Muscle of arm (tissue), 12 donors: ENCODE data around the gene ZNF710. TPM values are rescaled to one million over a fixed set of nuclear protein-coding genes. Genes with fewer than 3 reads are reported as not detected.
"Not testable (repeated sequence)": the region's sequence is repeated elsewhere in the genome, so short reads cannot be mapped to it uniquely, and the experiment has no call there.

ENCODE experiments used
- DNase-seq: peaks from one replicate; pipeline ENCODE4 v3.0.0-alpha.2; 2013
- polyA plus RNA-seq, 12 donors: library from polyadenylated mRNA; unstranded; fragments of 120-200 nt; gene quantifications; one replicate each; pipeline ENCODE4 v1.2.1, GENCODE V29; 2013; ENCODE audit not compliant: insufficient read length in 12 of 12

The ZNF710 gene
- polyA plus RNA-seq, 12 donors = 16.5 to 43.8 (median 21.0) TPM; not detected in 1

DNA sequence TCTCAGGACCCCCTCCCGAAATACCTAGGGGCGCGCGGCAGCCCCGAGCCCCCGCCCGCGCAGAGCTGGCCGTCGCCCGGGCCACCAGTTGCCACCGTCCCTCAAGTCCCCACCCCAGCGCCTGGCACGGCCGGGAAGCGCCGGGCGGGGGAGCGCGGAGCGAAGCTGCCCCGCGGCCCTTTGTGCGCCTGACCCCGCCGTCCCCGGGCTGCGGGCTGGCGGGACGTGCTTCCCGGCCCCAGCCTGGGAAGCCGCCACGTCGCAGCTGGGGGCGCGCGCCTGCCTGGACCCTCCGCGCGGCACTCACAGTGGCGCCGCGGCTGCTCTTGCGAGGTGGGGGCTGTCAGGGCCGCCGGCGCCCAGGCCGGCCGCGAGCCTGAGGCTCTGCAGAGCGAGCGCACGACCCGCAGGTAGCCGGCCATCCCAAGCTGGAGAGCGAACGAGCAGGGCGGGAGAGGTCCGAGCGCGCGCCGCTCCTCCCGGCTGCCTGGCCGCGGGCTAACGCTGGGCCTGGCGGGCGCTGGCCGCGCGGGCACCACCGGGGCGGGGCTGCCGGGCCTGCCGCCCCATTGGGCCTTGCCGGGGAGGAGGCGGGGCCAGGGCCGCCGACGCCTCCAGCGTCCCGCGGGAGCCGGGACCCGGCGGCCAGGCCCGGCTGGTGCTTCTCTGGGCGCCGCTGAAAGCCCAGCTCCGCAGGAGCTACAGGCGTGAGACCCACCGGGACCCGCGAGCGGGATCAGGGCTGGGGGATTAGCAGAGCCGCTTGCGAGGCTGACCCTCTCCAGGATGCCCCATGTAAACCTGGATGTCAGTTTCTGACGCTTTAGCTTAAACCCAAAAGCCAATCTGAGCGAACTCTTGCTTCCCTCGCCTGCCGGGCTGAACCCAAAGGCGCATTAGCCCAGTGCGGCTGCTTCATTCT, 101.1 kb downstream of the ZNF710 start, which contains the start of gene IDH2:
Gene IDH2 (minus strand): TSS at position 500 of the 922 bp plus-strand sequence. CDS start 78 bp downstream, at position 422.
- peak; percentile 67 for DNase-seq

DNA sequence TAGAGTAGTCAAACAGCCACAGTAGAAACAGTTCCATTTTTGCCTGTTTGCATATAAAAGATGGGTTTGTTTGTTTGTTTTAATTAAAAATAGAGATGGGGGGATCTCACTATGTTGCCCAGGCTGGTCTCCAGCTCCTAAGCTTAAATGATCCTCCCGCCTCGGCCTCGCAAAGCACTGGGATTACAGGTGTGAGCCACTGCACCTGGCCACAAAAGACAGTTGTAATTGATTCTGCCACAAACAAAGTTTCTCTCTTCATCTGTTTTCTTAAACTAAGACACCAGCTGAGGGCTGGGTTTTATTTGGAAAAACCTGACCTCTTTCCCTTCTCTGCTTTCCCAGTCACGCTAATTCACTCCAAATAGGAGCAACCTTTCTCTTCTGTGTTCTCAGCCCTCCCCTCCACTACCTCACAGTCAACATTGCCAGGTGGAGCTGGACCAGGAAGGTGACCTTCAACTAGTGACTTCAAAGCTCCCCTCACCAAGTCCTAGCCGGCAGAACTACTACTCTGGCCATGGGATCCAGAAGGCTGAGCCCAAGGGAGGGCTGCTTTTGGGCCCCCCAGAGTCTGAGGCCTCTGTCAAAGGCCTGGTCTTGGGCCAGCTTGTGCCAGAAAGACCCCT, 102.7 kb downstream of the ZNF710 start:
- DNase-seq = no peak

DNA sequence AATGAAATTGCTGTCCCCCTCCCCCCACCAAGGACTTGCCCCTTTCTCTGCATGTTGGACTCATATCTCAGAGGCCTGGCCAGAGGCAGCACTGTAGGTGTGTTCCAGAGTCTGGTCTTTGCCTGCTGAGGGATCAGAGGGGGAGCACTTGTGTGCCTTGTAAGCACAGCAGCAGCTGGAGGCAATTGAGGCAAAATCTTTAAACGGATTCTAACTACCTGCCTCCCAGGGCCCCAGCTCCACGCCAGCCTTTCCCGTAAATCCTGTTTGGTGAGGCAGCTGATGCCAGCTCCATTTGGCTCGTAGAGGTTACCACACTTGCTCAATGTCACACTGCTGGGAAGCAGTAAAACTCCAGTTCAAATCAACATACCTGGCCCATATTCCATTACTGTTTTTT, 103.4 kb downstream of the ZNF710 start:
- DNase-seq = no peak

DNA sequence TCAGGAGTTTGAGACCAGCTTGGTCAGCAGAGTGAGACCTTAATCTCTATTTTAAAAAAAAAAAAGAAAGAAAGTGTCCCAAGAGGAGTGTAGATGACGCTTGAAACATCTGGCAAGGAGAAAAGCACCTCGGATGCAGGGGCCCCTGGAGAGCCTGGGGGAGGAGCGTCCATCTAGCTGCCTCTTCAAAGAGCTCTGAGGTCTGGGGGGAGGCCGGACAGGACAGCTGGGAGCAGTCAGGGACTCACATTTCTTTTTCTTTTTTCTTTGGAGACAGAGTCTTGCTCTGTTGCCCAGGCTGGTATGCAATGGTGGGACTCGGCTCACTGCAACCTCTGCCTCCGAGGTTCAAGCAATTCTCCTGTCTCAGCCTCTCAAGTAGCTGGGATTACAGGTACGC, 104.4 kb downstream of the ZNF710 start:
- no peak for DNase-seq

DNA sequence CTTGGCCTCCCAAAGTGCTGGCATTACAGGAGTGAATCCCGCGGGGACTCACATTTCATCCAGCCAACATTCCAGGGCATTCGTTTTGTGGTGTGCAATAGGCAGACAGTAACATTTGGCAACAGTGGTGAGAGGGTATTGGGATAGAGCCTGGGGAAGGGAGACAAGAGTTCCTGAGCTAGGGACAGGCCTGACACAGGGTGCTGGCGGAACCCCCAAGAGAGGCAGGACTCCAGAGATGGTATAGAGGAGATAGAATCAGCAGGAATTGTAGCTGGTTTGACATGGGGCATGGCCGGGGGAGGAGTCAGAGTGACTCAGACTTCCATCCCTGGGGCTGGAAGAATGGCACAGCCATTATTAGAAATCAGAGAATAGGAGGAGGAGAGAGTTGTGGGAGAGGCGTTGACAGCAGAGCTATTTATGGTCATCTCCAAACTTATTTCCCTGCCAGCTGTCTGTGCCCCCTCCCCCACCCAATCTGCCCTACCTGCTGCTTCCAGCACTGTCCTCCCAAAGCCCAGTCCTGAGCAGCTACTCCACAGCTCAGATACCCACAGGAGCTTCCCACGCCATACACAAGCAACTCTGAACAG, 105.5 kb downstream of the ZNF710 start:
- DNase-seq = no peak

DNA sequence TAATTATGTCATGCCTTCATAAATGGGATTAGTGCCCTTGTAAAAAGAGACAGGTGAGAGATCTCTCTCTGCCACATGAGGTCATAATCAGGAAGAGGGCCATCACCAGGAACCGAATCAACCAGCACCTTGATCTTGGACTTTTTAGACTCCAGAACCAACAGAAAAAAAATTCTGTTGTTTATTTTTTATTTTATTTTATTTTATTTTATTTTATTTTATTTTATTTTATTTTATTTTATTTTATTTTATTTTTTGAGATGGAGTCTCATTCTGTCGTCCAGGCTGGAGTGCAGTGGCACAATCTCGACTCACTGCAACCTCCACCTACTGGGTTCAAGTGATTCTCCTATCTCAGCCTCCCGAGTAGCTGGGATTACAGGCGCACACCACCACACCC, 106.9 kb downstream of the ZNF710 start:
- not testable (repeated sequence) for DNase-seq

DNA sequence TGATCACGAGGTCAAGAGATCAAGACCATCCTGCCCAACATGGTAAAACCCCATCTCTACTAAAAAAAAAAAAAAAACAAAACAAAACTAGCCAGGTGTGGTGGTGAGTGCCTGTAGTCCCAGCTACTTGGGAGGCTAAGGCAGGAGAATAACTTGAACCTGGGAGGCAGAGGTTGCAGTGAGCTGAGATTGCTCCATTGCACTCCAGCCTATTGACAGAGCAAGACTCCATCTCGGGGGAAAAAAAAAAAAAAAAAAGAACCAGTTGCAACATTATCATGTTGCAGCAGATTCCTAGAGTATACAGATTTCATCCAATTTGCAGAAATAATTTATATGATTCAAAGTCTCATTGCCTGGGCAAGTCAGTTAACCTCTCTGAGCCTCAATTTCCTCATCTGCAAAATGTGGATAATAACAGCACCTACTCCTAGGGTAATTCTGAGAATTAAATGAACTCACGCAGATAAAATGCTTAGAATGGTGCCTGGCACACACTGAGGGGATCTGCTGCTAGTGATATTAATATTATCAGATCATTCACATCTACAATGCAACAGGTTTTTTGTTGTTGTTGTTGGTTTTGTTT, 108.1 kb downstream of the ZNF710 start:
- DNase-seq = not testable (repeated sequence)

DNA sequence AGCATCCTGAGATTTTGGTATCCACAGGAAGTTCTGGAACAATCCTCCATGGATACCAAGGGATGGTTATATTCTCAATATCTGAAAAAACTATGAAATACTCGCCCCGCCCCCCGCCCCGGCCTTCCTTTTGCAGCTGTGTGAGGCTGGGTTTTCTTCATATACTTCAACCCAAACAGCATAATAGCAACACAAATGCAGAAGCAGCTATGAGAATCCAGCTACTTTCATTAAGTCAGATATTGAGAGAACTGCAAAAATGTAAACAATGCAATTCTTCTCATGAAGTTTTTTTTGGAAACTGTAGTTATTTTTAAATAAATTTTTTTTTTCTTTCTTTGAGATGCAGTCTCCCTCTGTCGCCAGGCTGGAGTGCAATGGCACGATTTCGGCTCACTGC, 112.0 kb downstream of the ZNF710 start:
- DNase-seq = no peak

DNA sequence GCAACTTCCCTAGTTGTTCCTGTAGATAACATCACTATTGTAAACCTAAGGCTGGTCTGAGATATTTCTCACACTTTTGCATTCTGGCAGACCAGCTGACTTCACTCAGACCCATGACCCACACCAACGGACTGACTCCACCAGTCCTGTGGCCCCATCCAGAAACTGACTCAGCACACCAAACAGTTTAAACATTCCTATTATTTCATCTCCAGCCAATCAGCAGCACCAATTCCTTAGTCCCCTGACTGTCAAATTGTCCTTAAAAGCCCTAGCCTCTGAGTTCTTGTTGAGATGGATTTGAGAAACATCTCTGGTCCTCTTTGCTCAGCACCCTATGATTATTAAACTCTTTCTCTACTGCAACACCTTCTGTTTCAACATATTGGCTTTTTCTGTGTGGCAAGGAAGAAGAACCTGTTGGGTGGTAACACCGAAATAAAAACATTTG, 113.4 kb downstream of the ZNF710 start:
- DNase-seq = no peak

DNA sequence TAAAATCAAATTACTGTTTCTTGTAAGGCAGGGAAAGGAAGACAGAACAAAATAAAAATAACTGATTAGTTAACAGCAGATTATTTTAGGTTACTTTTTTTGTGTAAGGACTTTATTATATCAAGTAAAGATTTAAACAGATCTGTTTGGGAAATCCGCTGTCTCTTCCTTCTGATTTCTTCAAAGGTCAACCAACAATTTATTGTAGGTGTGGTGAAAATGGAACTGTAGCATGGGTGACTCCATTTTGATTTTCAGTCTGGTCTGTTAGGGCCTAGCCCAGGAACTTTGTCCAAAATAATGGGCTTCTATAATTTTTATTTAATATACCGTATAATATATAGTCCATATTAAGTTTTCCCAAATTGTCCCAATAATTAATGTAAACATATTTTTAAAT, 114.7 kb downstream of the ZNF710 start:
- no peak for DNase-seq

DNA sequence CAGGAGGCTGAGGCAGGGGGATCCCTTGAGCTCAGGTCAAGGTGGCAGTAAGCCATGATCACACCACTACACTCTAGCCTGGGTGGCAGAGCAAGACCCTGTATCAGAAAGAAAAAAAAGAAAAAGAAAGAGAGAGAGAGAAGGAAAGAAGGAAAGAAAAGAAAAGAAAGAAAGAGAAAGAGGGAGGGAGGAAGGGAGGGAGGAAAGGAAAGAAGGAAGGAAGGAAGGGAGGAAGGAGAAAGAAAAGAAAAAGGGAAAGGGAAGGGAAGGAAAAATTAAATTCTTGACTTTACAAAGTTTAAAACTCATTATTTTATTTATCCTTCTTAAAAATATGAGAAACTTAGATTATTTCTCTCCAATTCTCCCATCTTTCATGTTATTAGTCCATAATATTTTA, 118.2 kb downstream of the ZNF710 start:
- DNase-seq = no peak

DNA sequence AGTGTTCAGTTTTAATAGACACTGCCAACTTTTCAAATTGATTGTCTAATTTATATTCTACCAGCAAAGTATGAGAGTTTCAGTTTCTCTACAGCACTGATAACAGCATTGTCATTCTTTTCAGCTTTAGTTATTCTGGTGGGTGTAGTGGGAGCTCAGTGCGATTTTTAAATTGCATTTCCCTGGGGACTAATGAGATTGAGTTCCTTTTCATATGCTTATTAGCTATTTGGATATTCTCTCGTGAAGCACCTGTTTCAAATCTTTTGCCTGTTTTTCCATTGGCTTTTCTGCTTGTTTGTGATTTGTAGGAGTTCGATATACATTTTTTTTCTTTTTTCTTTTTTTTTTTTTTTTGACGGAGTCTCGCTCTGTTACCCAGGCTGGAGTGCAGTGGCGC, 120.0 kb downstream of the ZNF710 start:
- no peak for DNase-seq

DNA sequence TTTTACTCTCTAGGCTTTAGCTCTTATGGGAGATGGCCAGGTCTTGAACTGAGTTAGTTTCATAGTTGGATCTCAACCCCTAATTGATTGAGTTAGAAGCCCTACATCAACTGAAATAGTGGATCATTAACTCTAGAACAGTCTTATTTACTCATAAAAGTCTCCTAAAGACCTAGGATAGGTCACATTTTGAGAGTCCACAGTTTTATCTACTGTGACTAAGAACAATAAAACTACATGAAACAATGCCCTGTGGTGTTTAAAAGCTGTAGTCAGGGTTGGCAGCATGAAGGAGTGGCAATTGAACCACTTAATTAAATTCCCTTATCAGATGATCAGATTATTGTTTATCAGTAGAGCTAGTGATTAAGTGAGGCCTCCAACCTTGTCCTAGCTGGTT, 123.4 kb downstream of the ZNF710 start:
- no peak for DNase-seq

DNA sequence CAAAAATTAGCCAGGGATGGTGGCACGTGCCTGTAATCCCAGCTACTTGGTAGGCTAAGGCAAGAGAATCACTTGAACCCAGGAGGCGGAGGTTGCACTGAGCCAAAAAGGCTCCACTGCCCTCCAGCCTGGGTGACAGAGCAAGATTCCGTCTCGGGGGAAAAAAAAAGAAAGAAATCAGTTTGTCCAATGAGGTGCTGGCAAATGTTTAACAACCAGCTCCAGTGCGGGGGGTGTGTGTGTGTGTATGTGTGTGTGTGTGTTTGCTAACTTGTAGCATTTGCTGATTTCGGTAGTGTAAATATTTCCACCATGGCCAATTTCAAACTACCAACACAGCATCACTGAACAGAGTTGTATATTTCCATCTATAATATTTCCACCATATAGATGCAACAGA, 124.9 kb downstream of the ZNF710 start:
- DNase-seq = no peak

DNA sequence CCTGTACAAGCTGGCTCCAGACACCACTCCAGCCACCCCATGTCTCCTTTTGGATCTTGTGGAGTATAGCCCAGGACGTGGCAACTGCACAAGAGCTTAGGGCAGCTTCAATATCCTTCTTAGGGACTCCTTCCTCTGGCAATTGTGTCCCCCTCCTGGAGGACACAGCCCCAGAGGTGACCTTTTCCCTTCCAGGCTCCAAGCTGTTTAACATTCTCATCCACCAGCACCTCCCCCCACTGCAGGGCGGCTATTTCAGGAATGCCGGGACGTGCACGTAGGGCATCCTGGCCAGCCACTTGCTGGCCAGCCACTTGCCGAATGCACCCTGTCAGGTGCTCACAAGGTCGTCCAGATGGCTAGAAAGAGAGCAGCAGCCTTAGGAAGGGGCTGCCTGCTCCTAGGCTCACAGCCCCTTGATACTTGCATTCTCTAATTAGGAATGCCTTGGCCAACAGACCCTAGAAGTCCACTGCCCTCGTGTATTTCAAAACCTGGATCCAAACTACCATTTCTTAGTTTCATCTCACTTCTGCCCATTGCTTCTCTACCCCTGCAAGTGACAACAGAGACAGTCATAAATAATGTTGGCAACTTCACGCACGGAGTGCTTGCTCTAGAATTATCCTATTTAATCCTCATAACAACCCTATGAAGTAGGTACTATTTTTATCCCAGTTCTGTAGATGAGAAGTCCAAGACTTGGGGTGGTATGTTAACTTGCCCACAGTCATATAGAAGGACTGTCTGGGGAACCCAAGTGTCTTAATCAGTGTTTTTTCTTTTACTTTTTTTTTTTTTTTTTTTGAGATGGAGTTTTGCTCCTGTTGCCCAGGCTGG, 125.7 kb downstream of the ZNF710 start:
- no peak for DNase-seq

DNA sequence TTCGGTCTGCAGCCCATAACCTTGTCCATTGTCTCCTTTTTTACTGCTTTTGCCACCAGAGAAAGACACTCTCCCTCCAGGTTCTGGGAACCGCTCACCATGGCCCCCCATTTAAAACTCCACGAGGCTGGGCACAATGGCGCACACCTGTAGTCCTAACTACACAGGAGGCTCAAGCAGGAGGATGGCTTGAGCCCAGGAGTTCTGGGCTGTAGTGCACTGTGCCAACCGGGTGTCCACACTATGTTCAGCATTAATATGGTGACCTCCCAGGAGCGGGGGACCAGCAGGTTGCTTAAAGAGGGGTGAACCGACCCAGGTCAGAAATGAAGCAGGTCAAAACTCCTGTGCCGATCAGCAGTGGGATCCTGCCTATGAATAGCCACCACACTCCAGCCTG, 129.2 kb downstream of the ZNF710 start:
- no peak for DNase-seq

Other genes starting within 250 kb of the ZNF710 start
- gene MESP2, start 225.0 kb upstream of the ZNF710 start, polyA plus RNA-seq = 1 to 10 TPM in 1 of 12 donors, under 1 TPM in 7, not detected in 4; 0.11 to 1.0 (median 0.40) TPM
- gene ANPEP, start 186.5 kb upstream of the ZNF710 start, polyA plus RNA-seq = 100 to 1,000 TPM in 1 of 12 donors, 10 to 100 TPM in 2, 1 to 10 TPM in 8, not detected in 1; 5.5 to 136 (median 7.3) TPM
- gene AP3S2, start 107.3 kb upstream of the ZNF710 start, polyA plus RNA-seq = 10 to 100 TPM in 11 of 12 donors, not detected in 1; 12.1 to 36.4 (median 28.5) TPM
- gene ARPIN, start 88.4 kb upstream of the ZNF710 start, polyA plus RNA-seq = 10 to 100 TPM in 11 of 12 donors, not detected in 1; 13.7 to 27.1 (median 17.7) TPM
- gene IDH2, start 101.1 kb downstream of the ZNF710 start, polyA plus RNA-seq = 100 to 1,000 TPM in 11 of 12 donors, not detected in 1; 159 to 288 (median 245) TPM
- gene SEMA4B, start 200.0 kb downstream of the ZNF710 start, polyA plus RNA-seq = 10 to 100 TPM in 2 of 12 donors, 1 to 10 TPM in 9, not detected in 1; 3.5 to 19.7 (median 6.4) TPM
- 10 to 100 TPM in 11 of 12 donors, not detected in 1; 18.9 to 32.1 (median 21.9) TPM for gene CIB1, start 232.6 kb downstream of the ZNF710 start, polyA plus RNA-seq
- gene GDPGP1, start 232.9 kb downstream of the ZNF710 start, polyA plus RNA-seq = 1 to 10 TPM in 10 of 12 donors, not detected in 2; 1.4 to 3.1 (median 2.1) TPM
- gene TTLL13, start 248.2 kb downstream of the ZNF710 start, polyA plus RNA-seq = under 1 TPM in 8 of 12 donors, not detected in 4; 0.08 to 0.36 (median 0.21) TPM